Measurements from ENCODE around the gene CCNL2.

Gene CCNL2

DNA sequence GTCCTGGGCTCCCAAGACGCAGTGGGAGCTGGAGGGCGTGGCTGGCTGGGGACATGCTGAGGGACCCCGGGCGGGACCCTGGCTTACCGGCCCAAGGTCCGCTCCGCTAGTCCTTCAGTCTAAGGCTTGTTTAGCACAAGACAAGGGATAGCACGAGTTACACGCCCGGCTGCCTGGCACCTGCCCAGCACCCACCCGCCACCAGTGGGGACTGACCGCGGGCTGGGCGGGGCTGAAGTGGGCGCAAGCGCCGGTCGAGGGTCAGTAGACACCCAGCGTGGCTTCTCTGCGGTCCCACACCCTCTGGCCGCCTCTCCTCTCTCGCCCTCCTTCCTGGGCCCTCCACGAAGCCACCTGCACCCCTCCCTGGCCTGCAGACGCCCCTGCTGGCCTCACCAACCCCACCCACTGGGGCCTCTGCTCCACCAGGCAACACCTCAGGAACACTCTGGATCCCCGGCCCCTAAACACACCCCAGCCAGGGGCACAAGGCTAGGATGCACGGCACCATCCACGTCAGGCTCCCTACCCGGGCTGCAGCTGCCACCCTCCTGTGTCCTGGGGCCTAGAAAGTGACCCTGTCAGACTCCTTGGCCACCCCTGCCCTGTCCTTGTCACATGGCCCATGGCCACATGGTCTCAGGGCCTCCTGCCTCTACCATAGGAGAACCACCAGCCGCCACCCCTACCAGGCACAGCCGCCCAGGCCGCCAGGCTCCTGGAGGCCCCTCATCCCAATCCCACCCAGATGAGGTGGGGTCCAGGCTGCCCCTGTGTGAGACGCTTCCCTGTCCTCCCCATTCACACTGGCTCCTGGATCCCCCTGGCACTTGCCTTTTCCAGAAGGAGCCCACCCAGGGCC, 62.0 kb downstream of the CCNL2 start:
- no peak for DNase-seq
- Histone ChIP-seq H3K9me3 (replicated peaks; ENCODE audit: insufficient read depth, low read length) (no peaks in the 10 kb centered on the region), H3K9me2 (replicated peaks; ENCODE audit: insufficient read depth, low read length) (no peaks in the 10 kb centered on the region), H3K4me3 (ENCODE audit: low read length) (no peak overlapping the region), H3K9ac (ENCODE audit: low read length) (no peak overlapping the region), H3F3A (ENCODE audit: insufficient read depth, low read length) (no peaks in the 10 kb centered on the region), H4K20me1 (ENCODE audit: insufficient read depth, low read length) (no peaks in the 10 kb centered on the region), H3K79me2 (ENCODE audit: low read length) (no peaks in the 10 kb centered on the region), H3K4me1 (ENCODE audit: low read length) (no peaks in the 10 kb centered on the region), H2AFZ (ENCODE audit: low read length) (no peak overlapping the region), H3K27ac (ENCODE audit: low read length) (no peak overlapping the region), H3K27me3 (replicated peaks; ENCODE audit: insufficient read depth, low read length) (no peaks in the 10 kb centered on the region), H3K4me2 (ENCODE audit: low read depth, low read length) (no peak overlapping the region), H3K36me3 (replicated peaks; ENCODE audit: insufficient read depth, low read length) (no peaks in the 10 kb centered on the region)
- TF ChIP-seq, protein P1, sequence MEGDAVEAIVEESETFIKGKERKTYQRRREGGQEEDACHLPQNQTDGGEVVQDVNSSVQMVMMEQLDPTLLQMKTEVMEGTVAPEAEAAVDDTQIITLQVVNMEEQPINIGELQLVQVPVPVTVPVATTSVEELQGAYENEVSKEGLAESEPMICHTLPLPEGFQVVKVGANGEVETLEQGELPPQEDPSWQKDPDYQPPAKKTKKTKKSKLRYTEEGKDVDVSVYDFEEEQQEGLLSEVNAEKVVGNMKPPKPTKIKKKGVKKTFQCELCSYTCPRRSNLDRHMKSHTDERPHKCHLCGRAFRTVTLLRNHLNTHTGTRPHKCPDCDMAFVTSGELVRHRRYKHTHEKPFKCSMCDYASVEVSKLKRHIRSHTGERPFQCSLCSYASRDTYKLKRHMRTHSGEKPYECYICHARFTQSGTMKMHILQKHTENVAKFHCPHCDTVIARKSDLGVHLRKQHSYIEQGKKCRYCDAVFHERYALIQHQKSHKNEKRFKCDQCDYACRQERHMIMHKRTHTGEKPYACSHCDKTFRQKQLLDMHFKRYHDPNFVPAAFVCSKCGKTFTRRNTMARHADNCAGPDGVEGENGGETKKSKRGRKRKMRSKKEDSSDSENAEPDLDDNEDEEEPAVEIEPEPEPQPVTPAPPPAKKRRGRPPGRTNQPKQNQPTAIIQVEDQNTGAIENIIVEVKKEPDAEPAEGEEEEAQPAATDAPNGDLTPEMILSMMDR (IDR thresholded peaks at IDR 0.05; ENCODE audit: low read length): no peak
- TF ChIP-seq EZH2phosphoT487 (IDR thresholded peaks at IDR 0.05; ENCODE audit: low read length) (no peak), EZH2 (optimal IDR thresholded peaks at IDR 0.05; ENCODE audit: low read depth, low read length) (no peak)

DNA sequence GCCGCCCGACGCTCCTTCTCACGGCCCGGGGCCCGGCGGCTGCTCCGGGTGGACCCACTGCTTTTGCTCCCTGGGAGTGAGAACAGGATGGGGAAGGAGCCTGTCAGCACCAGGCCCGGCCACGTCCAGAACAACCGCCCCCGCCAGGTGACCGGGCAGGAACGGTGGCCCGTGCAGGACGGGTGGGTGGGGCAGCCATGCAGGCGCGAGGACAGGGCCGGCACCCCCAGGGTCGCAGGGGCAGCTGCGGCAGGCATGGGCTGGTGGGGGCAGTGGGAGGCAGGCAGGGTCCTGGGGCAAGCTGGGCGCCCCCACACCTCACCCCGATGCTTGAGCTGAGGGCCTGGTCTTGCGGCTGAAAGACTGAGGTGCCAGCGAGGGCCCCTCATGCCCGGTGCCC, 62.7 kb downstream of the CCNL2 start:
- Histone ChIP-seq H4K20me1 (ENCODE audit: insufficient read depth, low read length) (no peaks in the 10 kb centered on the region), H3K4me2 (ENCODE audit: low read depth, low read length) (no peak overlapping the region), H3K79me2 (ENCODE audit: low read length) (no peaks in the 10 kb centered on the region), H2AFZ (ENCODE audit: low read length) (no peak overlapping the region), H3K36me3 (replicated peaks; ENCODE audit: insufficient read depth, low read length) (no peaks in the 10 kb centered on the region), H3K4me1 (ENCODE audit: low read length) (no peaks in the 10 kb centered on the region), H3K4me3 (ENCODE audit: low read length) (no peak overlapping the region), H3K27ac (ENCODE audit: low read length) (no peak overlapping the region), H3K27me3 (replicated peaks; ENCODE audit: insufficient read depth, low read length) (no peaks in the 10 kb centered on the region), H3K9me2 (replicated peaks; ENCODE audit: insufficient read depth, low read length) (no peaks in the 10 kb centered on the region), H3K9ac (ENCODE audit: low read length) (no peak overlapping the region), H3F3A (ENCODE audit: insufficient read depth, low read length) (no peaks in the 10 kb centered on the region), H3K9me3 (replicated peaks; ENCODE audit: insufficient read depth, low read length) (no peaks in the 10 kb centered on the region)
- no peak for DNase-seq
- TF ChIP-seq EZH2phosphoT487 (IDR thresholded peaks at IDR 0.05; ENCODE audit: low read length): no peak
- TF ChIP-seq, protein P1 (IDR thresholded peaks at IDR 0.05; ENCODE audit: low read length): no peak
- TF ChIP-seq EZH2 (optimal IDR thresholded peaks at IDR 0.05; ENCODE audit: low read depth, low read length): no peak

GRCh38 chr1:1335792-1336248, 63.3 kb downstream of the CCNL2 start:
- no peaks in the 10 kb centered on the region for H3K79me2 ChIP-seq (ENCODE audit: low read length)
- no peak overlapping the region for H3K4me3 ChIP-seq (ENCODE audit: low read length)
- H4K20me1 ChIP-seq (ENCODE audit: insufficient read depth, low read length): no peaks in the 10 kb centered on the region
- H3F3A ChIP-seq (ENCODE audit: insufficient read depth, low read length): no peaks in the 10 kb centered on the region
- H3K27me3 ChIP-seq (replicated peaks; ENCODE audit: insufficient read depth, low read length): no peaks in the 10 kb centered on the region
- H3K4me1 ChIP-seq (ENCODE audit: low read length): no peaks in the 10 kb centered on the region
- DNase-seq: no peak
- no peak overlapping the region for H3K9ac ChIP-seq (ENCODE audit: low read length)
- H2AFZ ChIP-seq (ENCODE audit: low read length): no peak overlapping the region
- H3K36me3 ChIP-seq (replicated peaks; ENCODE audit: insufficient read depth, low read length): no peaks in the 10 kb centered on the region
- H3K27ac ChIP-seq (ENCODE audit: low read length): no peak overlapping the region
- TF ChIP-seq, protein P1 (IDR thresholded peaks at IDR 0.05; ENCODE audit: low read length): no peak
- TF ChIP-seq EZH2 (optimal IDR thresholded peaks at IDR 0.05; ENCODE audit: low read depth, low read length) (no peak), EZH2phosphoT487 (IDR thresholded peaks at IDR 0.05; ENCODE audit: low read length) (no peak)
- H3K9me3 ChIP-seq (replicated peaks; ENCODE audit: insufficient read depth, low read length): no peaks in the 10 kb centered on the region
- H3K9me2 ChIP-seq (replicated peaks; ENCODE audit: insufficient read depth, low read length): no peaks in the 10 kb centered on the region
- no peak overlapping the region for H3K4me2 ChIP-seq (ENCODE audit: low read depth, low read length)
